Neuronal stem cell (in vitro differentiated cells): ENCODE results near the gene GZMA. TPM values are rescaled to one million over a fixed set of nuclear protein-coding genes. Genes with fewer than 3 reads are reported as not detected.

Experiments used
- DNase-seq: peaks from one replicate; pipeline ENCODE4 v3.0.0-alpha.2; 2013; ENCODE audit warnings: low spot score
- H2AFZ ChIP-seq: one replicate; pipeline ENCODE4 v1.6.1; 2013; ENCODE audit warnings: mild to moderate bottlenecking, low read length, inconsistent platforms
- H2AK5ac ChIP-seq: 2 replicates; pipeline ENCODE4 v1.6.1; 2013; ENCODE audit warnings: low read depth, mild to moderate bottlenecking, inconsistent platforms, low read length, moderate library complexity, mixed read lengths
- H2BK120ac ChIP-seq: 2 replicates; pipeline ENCODE4 v1.6.1; 2013; ENCODE audit warnings: low read depth, mild to moderate bottlenecking, inconsistent platforms, low read length, moderate library complexity, mixed read lengths
- H2BK12ac ChIP-seq: one replicate; pipeline ENCODE4 v1.6.1; 2013; ENCODE audit warnings: low read length, inconsistent platforms
- H2BK15ac ChIP-seq: 2 replicates; pipeline ENCODE4 v1.6.1; 2013; ENCODE audit warnings: mild to moderate bottlenecking, low read length, inconsistent platforms, mixed read lengths
- H2BK5ac ChIP-seq: one replicate; pipeline ENCODE4 v1.6.1; 2013; ENCODE audit warnings: inconsistent platforms, mild to moderate bottlenecking, low read length, moderate library complexity
- H3K14ac ChIP-seq: one replicate; pipeline ENCODE4 v1.6.1; 2013; ENCODE audit warnings: low read length, inconsistent platforms
- H3K18ac ChIP-seq: 2 replicates; pipeline ENCODE4 v1.6.1; 2013; ENCODE audit warnings: low read length, inconsistent platforms
- H3K23ac ChIP-seq: 2 replicates; pipeline ENCODE4 v1.6.1; 2013; ENCODE audit warnings: low read depth, mild to moderate bottlenecking, mixed read lengths, low read length, inconsistent platforms; ENCODE audit not compliant: poor library complexity
- H3K27ac ChIP-seq: replicated peaks from 3 replicates; pipeline ENCODE4 v1.5.1; 2013; ENCODE audit warnings: low read length, inconsistent platforms
- H3K27me3 ChIP-seq, 3 experiments: 2 replicates each; pipeline ENCODE4 v1.6.1; 2013; ENCODE audit warnings: low read length in 3 of 3, mild to moderate bottlenecking in 2 of 3, inconsistent platforms in 1 of 3, low read depth in 1 of 3, mixed read lengths in 1 of 3, moderate library complexity in 1 of 3; ENCODE audit not compliant: control insufficient read depth in 3 of 3, insufficient read depth in 3 of 3
- H3K36me3 ChIP-seq, 2 donors: replicated peaks in 1 of 2; 2 replicates each; pipeline ENCODE4 v1.6.1; 2013; ENCODE audit warnings: low read length in 2 of 2; ENCODE audit not compliant: control insufficient read depth in 2 of 2, insufficient read depth in 2 of 2
- H3K4ac ChIP-seq: 2 replicates; pipeline ENCODE4 v1.6.1; 2013; ENCODE audit warnings: inconsistent platforms, mild to moderate bottlenecking, low read length, moderate library complexity
- H3K4me1 ChIP-seq, 2 donors: 1 replicate in 1 of 2; 2 replicates in 1 of 2; pipeline ENCODE4 v1.6.1; 2013; ENCODE audit warnings: low read length in 2 of 2, low read depth in 1 of 2; ENCODE audit not compliant: control insufficient read depth in 2 of 2, insufficient read depth in 1 of 2
- H3K4me2 ChIP-seq: one replicate; pipeline ENCODE4 v1.6.1; 2013; ENCODE audit warnings: mild to moderate bottlenecking, low read length, inconsistent platforms; ENCODE audit not compliant: insufficient read depth, poor library complexity, severe bottlenecking
- H3K4me3 ChIP-seq, 2 donors: 2 replicates each; pipeline ENCODE4 v1.5.1; 2013; ENCODE audit warnings: low read length in 2 of 2, mild to moderate bottlenecking in 2 of 2, inconsistent platforms in 1 of 2, moderate library complexity in 1 of 2
- H3K79me1 ChIP-seq: one replicate; pipeline ENCODE4 v1.6.1; 2013; ENCODE audit warnings: low read depth, mild to moderate bottlenecking, inconsistent platforms, low read length, moderate library complexity
- H3K9ac ChIP-seq: one replicate; pipeline ENCODE4 v1.6.1; 2013; ENCODE audit warnings: mild to moderate bottlenecking, low read depth, low read length, inconsistent platforms; ENCODE audit not compliant: poor library complexity
- H3K9me3 ChIP-seq, 2 donors: replicated peaks in 1 of 2; 2 replicates each; pipeline versions ENCODE3 to v1.6.1; 2013; ENCODE audit warnings: low read length in 2 of 2, mild to moderate bottlenecking in 2 of 2, inconsistent platforms in 1 of 2, low read depth in 1 of 2, mixed read lengths in 1 of 2, moderate library complexity in 1 of 2; ENCODE audit not compliant: control insufficient read depth in 2 of 2, insufficient read depth in 1 of 2
- H4K8ac ChIP-seq: one replicate; pipeline ENCODE4 v1.6.1; 2013; ENCODE audit warnings: low read depth, mild to moderate bottlenecking, inconsistent platforms, low read length, moderate library complexity
- H4K91ac ChIP-seq: one replicate; pipeline ENCODE4 v1.6.1; 2013; ENCODE audit warnings: low read length, low read depth, mild to moderate bottlenecking, inconsistent platforms; ENCODE audit not compliant: poor library complexity
- WGBS, 2 donors: extraction: QIAGEN DNeasy Blood & Tissue Kit; methylation state at CpG; one replicate each; pipeline ENCODE4 v1.1.7; 2013; ENCODE audit warnings: missing lambda C conversion rate in 2 of 2, mixed read lengths in 1 of 2; ENCODE audit not compliant: insufficient read length in 2 of 2, insufficient replicate concordance in 1 of 2; ENCODE audit errors: extremely low coverage in 2 of 2; 5-methylcytosine and 5-hydroxymethylcytosine counted together
- polyA plus RNA-seq, 2 experiments: library from polyadenylated mRNA; stranded (reverse); fragments of 200-250 nt; gene quantifications; one replicate each; pipeline ENCODE4 v1.2.3, GENCODE V29; 2013

Gene GZMA
- not detected for polyA plus RNA-seq (2013, experiment 1 of 2)
- polyA plus RNA-seq (2013, experiment 2 of 2) = not detected

DNA sequence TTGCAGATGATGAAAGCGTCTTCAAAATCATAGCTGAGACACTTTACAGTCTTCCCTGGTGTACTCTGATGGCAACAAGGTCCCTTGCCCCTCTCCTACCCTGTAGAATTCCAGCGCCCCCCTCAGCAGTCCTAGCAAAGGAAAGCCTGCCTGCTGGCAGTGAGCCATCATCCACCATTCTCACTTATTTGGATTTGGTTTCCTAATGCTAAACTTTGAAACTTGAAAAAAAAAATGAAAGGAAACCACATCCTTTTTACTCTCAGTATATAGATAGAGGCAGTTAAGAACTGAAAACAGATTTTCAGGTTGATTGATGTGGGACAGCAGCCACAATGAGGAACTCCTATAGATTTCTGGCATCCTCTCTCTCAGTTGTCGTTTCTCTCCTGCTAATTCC, at the start of gene GZMA:
Gene GZMA (plus strand): TSS at position 299 of the 400 bp plus-strand sequence. CDS start 37 bp downstream, at position 336.
- DNase-seq = no peak
- H4K91ac ChIP-seq = no peak within 1 kb of the TSS
- no peak within 1 kb of the TSS for H3K18ac ChIP-seq
- no peak within 1 kb of the TSS for H3K9ac ChIP-seq
- no peak within 1 kb of the TSS for H2BK120ac ChIP-seq
- H2AK5ac ChIP-seq = no peak within 1 kb of the TSS
- H2BK5ac ChIP-seq = no peak within 1 kb of the TSS
- no peak within 1 kb of the TSS for H3K4me3 ChIP-seq
- H3K23ac ChIP-seq = no peak within 1 kb of the TSS
- H3K4ac ChIP-seq = no peak within 1 kb of the TSS
- no peak within 1 kb of the TSS for H4K8ac ChIP-seq
- H3K14ac ChIP-seq = no peak within 1 kb of the TSS
- H3K27me3 ChIP-seq = no peaks in the 10 kb centered on the region
- no CpG with 5 or more reads among the region's 3 CpGs for WGBS, 2 donors
- H3K36me3 ChIP-seq = no peaks in the 10 kb centered on the region
- H3K27ac ChIP-seq = no peak within 1 kb of the TSS
- peaks cover 0 to 4% of the 10 kb centered on the region in 2 donors for H3K4me1 ChIP-seq
- no peak within 1 kb of the TSS for H2BK15ac ChIP-seq
- H2AFZ ChIP-seq = no peak within 1 kb of the TSS
- no peaks in the 10 kb centered on the region for H3K9me3 ChIP-seq
- H3K79me1 ChIP-seq = no peaks in the 10 kb centered on the region
- no peak within 1 kb of the TSS for H3K4me2 ChIP-seq
- no peak within 1 kb of the TSS for H2BK12ac ChIP-seq

DNA sequence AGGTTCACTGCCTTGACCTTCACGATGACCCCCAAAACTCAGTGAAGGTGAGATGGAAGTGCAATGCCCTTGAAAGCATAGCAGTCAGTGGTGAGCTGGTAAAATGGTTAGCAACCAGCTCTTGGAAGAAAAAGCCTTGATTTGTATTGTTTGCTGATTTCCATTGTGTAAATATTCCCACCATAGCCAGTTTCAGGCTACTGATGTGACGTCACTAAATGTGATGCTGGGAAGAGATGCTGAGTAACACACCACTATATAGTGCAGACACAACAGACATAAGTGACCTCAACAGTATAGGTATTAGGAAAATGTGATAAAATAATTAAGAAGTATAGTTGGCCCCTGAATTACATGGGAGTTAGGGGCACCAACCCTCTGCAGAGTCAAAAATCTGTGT, 47.3 kb upstream of the GZMA start:
- Histone ChIP-seq H2BK15ac (no peak overlapping the region), H4K91ac (no peak overlapping the region), H2AFZ (no peak overlapping the region), H2BK12ac (no peak overlapping the region), H2AK5ac (no peak overlapping the region), H2BK5ac (no peak overlapping the region), H3K9ac (no peak overlapping the region), H3K36me3 (no peaks in the 10 kb centered on the region), H3K9me3 (peaks cover 0 to 7% of the 10 kb centered on the region in 2 donors), H3K4me1 (no peaks in the 10 kb centered on the region), H3K4me2 (no peak overlapping the region), H4K8ac (no peak overlapping the region), H2BK120ac (no peak overlapping the region), H3K4ac (no peak overlapping the region), H3K27me3 (no peaks in the 10 kb centered on the region), H3K79me1 (no peaks in the 10 kb centered on the region), H3K27ac (no peak overlapping the region), H3K23ac (no peak overlapping the region), H3K4me3 (no peak overlapping the region), H3K14ac (no peak overlapping the region), H3K18ac (no peak overlapping the region)
- WGBS, 2 donors = no CpG with 5 or more reads among the region's 2 CpGs
- DNase-seq = no peak

DNA sequence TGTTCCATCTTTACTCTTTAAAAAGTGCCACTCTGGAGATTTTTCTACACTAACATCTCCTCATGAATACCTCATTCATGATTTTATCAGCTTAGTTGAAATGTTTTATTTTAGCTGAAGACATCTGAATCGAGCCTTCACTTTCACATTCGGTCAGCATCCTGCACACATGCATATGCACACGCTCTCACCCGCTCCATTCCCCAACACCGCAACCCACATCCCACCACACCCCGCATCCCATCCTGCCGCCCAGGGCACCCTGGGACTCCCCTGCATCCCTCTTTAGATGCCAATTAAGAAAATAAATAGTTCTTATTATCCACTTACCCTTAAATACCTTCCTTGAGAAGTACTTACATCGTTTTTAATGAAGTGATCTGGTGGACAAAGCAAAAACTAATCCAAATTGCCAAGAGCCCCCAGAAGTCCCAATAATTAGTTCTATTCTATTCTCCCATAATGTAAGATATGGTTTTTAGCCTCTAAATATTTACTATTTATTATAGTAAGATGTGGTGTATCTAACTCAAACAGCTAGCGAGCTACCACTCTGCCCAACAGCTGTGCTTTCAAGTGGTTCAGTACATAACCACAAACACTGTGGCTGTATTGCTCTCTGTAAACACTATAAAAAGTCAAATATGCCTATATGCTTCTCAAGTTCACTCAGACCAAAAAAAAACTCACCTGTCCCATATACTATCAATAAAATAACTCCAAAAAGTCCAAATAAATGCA, 40.2 kb upstream of the GZMA start:
- H2BK15ac ChIP-seq = no peak overlapping the region
- no peak overlapping the region for H3K14ac ChIP-seq
- no peak overlapping the region for H2AK5ac ChIP-seq
- H4K91ac ChIP-seq = no peak overlapping the region
- no peaks in the 10 kb centered on the region for H3K4me1 ChIP-seq
- no peaks in the 10 kb centered on the region for H3K9me3 ChIP-seq
- DNase-seq = no peak
- H3K9ac ChIP-seq = no peak overlapping the region
- H3K4ac ChIP-seq = no peak overlapping the region
- H3K23ac ChIP-seq = no peak overlapping the region
- no peak overlapping the region for H3K4me3 ChIP-seq
- no peak overlapping the region for H3K18ac ChIP-seq
- no peak overlapping the region for H2AFZ ChIP-seq
- no peaks in the 10 kb centered on the region for H3K79me1 ChIP-seq
- 100% methylated on average over 4 of the region's 9 CpGs; no CpG with 5 or more reads in 1 of the 2 donors for WGBS, 2 donors
- H2BK120ac ChIP-seq = no peak overlapping the region
- H4K8ac ChIP-seq = no peak overlapping the region
- H3K27ac ChIP-seq = no peak overlapping the region
- H2BK5ac ChIP-seq = no peak overlapping the region
- no peaks in the 10 kb centered on the region for H3K27me3 ChIP-seq
- no peaks in the 10 kb centered on the region for H3K36me3 ChIP-seq
- H3K4me2 ChIP-seq = no peak overlapping the region
- H2BK12ac ChIP-seq = no peak overlapping the region

DNA sequence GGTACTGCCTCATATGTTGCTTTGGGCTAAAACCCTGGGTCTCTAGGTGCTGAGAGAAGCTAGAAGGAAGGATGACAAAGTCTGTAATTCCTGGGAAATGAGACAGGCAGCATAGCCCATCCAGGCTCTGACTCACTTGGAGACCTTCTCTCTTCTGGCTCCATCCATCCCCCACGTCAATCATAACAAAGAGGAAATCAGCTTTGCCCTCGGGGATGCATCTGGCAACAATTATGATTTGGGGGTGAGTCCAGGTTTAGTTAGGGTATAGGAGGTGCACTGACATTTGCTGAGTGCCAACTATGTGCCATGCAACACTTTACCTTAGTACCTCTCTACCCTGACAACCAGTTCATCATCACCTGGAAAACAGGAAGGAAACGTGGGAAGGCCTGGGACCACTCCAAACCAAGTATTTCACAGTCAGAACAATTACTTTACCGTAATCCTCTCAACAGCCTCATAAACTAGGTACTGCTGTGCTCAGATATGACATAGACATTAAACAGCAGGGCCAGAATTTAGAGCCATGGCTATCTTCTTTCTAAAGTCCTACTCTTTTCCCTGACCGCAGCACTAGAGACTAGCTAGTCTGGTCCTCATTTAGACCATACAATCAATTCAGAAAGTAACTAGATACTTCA, 39.1 kb upstream of the GZMA start:
- Histone ChIP-seq H3K14ac (no peak overlapping the region), H4K91ac (no peak overlapping the region), H3K27me3 (no peaks in the 10 kb centered on the region), H3K23ac (no peak overlapping the region), H2AFZ (no peak overlapping the region), H3K79me1 (no peaks in the 10 kb centered on the region), H2BK120ac (no peak overlapping the region), H3K27ac (no peak overlapping the region), H3K4ac (no peak overlapping the region), H3K4me2 (no peak overlapping the region), H3K9me3 (no peaks in the 10 kb centered on the region), H3K36me3 (no peaks in the 10 kb centered on the region), H4K8ac (no peak overlapping the region), H2BK12ac (no peak overlapping the region), H3K9ac (no peak overlapping the region), H3K18ac (no peak overlapping the region), H2AK5ac (no peak overlapping the region), H3K4me3 (no peak overlapping the region), H2BK15ac (no peak overlapping the region), H3K4me1 (no peaks in the 10 kb centered on the region), H2BK5ac (no peak overlapping the region)
- no peak for DNase-seq
- no CpG with 5 or more reads among the region's 5 CpGs for WGBS, 2 donors
